GM18520 (cell line): ENCODE data around the gene ABO.
"Not testable (repeated sequence)": the region's sequence is repeated elsewhere in the genome, so short reads cannot be mapped to it uniquely, and the experiment has no call there.

Experiments used
- ATAC-seq: cut with Tn5 transposase; IDR thresholded peaks from one replicate; pipeline ENCODE4 v1.9.1; 2021; ENCODE audit not compliant: unreplicated experiment

Gene ABO

DNA sequence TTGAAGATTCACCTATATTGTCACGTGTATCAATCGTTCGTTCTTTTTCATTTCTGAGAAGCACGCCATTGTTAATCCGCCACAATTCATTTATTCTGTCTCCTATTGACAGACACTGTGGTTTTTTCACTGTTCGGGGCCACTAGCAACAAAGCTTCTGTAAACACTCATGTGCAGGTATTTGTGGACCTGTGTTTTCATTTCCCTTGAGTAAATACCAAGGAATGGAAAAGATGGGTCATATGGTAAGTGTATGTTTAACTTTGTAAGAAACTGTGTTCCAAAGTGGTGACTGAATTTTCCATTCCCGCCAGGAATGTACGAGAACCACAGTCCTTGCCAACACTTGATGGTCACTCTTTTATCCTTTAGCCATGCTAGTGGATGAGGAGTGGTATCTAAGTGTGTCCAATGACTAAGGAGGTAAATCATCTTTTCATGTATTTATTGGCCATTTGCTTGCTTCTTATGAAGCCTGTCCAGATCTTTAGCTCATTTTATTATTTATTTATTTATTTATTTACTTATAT is 10.7 kb downstream of the ABO start:
- ATAC-seq = no peak

DNA sequence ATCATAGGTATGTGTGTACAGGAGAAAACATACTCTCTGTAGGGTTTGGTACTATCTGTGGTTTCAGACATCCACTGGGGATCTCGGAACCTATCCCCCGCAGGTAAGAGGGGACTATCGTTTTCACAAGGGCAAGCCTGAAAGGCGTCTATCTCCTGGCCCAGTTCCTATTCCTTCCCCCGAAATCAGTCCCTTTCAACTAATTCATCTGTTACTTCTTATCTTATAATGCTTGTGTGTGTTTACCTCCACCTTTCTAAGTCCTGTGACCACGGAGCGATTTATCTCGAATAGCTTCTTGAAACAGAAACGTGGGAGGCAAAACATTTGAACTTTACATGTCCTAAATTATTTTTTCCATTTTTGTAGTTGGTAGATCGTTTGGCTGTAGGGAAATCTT is 11.4 kb downstream of the ABO start:
- no peak for ATAC-seq

DNA sequence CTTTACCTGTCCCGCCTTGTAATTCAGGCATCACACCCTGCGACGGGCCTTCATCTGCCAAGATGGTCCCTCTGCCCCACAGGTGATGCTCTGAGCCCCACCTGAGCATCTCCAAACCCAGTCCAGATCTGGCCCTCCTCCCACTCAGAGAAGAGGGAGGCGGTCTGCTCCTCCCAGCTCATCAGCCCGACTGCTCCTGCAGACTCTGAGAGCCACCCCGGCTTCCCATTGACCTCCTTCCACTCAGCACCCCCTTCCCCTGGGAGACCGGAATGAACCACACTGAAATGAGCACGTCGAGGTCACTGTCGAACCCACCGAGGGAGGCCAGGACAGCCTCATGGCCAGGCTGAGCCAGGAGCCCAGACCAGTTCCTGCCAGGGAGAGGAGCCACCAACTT is 12.8 kb downstream of the ABO start:
- no peak for ATAC-seq

DNA sequence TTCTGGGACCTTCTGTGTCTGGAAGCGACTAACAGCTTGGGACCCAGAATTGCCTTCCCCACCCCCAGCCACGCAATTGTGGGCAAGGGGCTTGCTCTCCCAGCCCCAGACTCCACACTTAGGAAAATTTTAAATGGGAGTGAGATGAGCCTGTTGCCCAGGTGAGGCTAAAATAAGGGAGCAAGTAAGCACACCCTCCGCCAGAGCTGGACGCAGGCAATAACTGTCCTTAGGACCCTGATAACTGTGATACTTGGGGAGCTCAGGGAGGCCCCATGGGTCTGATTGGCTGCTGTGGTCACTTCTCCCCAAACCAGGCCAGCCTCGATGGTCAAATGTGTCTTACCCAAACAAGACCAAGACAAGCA is 13.3 kb downstream of the ABO start:
- ATAC-seq = no peak

DNA sequence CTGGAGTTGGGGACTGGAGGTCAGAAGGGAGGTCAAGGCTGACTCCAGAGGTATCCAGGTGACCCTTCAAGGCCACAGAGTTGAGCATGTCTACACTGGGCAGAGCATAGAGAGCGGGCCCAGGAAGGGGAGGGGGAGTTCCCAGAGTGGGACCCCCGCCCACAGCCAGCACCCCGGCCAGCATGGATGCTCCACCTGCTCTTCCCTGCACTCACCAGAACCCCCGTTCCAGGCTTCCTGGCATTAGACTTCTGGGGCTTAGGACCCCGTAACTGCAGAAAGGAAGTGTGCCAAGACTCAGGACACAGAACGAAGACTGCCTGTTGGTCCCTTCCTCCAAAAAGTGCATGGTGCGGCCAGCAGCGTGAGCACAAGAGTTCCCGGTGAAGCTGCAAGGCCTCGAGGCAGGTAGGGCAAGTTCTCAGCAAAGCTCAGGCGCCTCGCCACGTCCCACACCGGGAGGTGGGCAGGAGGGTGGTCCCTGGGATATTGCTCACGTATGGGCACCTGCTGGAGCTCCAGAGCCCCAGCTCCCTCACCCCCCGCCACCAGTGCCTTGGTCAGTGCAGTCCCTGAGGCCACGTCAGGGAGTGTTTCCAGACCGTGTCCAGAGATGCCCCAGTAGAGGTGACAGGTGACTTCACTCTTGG is 13.8 kb downstream of the ABO start:
- ATAC-seq = no peak

DNA sequence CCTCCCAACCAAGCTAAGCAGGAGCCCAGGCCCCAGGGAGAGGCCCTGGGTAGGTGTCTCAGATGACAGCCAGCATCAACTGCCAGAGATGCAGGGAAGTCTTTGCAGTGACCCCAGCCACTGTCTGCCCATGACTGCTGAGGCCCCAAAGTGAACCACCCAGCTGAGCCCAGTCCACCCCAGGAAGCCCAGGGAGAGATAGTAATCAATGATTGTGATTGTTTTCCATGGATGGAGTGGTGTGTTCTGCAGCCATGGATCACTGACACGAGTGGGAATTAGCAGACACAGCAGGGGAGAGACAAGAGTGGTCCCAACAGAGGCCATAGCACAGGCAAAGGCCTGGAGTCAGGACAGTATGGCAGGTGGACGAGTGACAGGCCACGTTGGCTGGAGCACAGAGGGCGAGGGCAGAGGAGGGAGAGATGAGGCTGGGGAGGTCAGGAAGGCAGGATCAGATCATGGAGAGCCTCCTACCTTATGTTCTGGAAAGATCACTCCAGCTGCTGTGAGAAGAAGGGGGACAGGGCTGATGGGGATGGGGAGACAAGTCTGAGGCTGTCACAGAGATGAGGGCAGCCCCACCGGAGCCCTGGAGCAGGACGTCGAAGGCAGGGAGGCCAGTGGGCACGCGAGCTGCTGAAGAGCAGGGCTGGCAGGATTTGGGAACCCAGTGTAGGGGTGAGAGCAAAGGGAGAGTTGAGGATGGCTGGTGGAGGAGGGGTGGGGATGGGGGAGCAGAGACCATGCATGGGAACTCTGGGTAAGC is 14.5 kb downstream of the ABO start:
- ATAC-seq = no peak

DNA sequence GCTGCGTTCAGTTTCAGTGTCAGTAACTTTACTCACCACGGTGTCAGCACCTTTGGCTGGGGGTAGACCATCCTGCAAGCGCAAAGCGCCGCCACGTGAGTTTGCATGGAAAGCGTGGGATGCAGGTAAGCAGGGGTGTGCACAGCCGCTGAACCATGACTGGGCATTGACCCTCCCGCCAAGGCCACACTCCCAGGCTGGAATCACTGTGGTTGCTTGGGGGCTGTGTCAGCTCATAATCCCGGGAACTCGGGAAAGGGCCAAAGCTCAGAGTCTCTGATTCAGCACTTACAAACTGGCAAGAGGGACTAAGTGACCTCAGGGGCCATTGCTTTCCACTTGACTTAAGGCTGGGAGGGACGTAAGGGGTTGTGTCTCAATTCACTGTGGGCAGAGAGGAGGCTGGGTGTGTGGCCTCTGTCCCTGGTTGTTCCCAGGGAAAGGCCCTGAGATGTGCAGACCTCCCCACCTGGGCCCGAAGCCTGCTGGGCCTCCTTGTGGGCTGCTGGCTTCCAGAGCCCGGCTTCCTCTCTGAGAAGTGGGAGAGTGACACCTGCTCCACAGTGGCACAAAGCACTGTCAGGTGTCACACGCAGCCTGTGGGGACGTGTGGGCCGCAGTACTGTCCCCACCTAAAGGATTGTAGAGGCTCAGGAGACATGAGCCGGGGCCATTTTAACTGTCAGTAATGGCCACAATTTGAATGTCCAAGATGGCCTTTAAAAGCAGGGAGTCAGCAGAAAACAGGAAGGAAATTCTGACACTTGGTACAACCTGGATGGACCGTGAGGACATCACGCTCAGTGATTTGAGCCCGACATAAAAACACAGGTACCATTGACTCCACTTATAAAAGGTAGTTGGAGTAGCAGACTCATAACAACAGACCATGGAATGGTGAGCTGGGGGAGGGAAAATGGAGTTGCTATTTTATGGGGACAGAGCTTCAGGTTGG is 16.7 kb downstream of the ABO start:
- ATAC-seq = no peak

DNA sequence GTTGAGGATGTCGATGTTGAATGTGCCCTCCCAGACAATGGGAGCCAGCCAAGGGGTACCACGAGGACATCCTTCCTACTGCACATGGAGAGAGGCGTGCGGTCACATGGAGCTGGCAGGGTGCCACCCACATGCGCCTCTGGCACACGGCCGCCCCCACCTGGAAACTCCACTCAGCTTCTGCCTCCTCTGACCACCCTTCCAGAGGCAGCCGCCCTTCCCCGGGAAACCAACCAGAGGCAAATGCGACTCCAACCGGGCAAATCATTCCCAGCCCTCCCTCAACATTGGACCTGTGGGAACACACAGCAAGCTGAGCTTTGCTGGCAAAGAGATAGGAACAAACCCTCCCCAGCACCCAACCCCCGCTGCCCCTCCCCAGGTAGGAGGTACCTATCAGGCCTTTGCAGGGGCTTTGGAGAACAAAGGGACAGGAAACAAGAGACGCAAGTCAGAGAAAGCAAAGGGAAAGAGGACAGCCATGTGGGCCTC is 17.5 kb downstream of the ABO start:
- no peak for ATAC-seq

DNA sequence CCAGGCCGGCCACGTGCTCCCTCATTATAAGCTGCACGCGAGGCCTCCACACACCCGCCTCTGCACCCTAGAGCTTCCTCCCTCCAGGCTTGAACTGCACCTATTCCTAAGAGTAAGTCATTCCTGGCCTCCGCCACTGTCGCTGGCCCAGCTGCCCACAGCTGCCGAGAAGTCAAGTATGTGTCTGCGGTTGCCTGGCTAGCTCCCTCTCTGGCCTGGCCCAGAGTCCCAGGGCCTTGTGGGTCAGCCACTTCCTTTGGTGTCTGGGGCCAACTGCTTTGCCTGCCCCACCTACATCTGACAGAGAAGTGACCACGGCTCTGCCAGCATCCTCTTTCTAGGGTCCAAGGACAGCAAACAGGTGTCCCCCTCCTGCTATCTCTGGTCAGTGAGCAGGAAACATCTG is 18.3 kb downstream of the ABO start:
- no peak for ATAC-seq

DNA sequence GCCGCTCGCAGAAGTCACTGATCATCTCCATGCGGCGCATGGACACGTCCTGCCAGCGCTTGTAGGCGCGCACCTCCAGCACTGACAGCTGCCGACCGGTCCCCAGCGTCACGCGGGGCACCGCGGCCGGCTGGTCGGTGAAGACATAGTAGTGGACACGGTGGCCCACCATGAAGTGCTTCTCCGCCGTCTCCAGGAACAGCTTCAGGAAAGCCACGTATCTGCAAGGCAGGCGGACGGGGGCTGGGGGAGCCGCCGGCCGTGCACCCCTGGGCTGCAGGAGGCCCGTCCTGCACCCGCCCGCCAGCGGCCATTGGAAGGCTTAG is 18.9 kb downstream of the ABO start:
- no peak for ATAC-seq

DNA sequence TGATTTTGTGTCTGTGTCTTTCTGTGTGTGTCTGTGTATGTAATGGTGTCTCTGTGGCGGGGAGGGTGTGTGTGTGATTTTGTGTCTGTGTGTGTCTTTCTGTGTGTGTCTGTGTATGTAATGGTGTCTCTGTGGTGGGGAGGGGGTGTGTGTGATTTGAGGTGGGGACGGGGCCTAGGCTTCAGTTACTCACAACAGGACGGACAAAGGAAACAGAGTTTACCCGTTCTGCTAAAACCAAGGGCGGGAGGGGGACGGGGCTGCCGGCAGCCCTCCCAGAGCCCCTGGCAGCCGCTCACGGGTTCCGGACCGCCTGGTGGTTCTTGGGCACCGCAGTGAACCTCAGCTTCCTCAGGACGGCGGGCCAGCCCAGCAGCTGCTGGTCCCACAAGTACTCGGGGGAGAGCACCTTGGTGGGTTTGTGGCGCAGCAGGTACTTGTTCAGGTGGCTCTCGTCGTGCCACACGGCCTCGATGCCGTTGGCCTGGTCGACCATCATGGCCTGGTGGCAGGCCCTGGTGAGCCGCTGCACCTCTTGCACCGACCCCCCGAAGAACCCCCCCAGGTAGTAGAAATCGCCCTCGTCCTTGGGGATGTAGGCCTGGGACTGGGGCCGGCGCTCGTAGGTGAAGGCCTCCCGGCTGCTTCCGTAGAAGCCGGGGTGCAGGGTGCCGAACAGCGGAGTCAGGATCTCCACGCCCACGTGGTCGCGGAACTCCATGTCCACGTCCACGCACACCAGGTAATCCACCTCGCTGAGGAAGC is 19.4 kb downstream of the ABO start:
- ATAC-seq = no peak

DNA sequence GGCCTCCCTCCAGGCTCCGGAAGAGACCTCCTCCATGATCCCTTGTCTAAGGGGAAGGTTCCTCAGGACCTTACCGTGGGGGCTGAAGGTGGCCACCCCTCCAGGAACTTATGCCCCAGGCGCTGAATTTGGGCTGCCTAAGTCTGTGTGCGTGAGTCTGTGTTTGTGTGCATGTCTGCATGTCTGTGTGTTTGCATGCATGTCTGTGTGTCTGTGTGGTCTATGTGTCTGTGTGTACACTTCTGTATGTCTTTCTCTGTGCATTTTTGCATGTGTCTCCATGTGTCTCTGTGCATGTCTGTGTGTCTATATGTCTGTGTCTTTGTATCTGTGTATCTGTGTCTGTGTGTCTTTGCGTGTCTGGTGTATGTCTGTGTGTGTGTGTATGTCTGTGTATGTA is 20.5 kb downstream of the ABO start:
- no peak for ATAC-seq

DNA sequence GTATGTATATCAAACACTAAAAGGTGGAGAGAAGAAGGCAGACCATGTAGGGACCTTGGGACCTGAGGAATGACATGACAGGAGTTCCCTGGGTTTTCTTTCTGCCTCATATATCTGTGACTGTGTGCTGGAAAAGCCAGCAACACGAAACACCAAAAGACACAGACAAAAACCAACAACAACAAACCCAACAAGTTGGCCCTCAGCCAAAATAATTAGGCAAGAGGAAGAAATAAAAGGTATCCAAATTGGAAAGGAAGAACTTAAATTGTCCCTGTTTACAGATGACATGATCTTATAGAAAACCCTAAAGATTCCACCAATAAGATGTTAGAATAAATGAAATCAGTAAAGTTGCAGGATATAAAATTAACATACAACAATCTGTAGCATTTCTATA is 21.7 kb downstream of the ABO start:
- ATAC-seq = no peak

DNA sequence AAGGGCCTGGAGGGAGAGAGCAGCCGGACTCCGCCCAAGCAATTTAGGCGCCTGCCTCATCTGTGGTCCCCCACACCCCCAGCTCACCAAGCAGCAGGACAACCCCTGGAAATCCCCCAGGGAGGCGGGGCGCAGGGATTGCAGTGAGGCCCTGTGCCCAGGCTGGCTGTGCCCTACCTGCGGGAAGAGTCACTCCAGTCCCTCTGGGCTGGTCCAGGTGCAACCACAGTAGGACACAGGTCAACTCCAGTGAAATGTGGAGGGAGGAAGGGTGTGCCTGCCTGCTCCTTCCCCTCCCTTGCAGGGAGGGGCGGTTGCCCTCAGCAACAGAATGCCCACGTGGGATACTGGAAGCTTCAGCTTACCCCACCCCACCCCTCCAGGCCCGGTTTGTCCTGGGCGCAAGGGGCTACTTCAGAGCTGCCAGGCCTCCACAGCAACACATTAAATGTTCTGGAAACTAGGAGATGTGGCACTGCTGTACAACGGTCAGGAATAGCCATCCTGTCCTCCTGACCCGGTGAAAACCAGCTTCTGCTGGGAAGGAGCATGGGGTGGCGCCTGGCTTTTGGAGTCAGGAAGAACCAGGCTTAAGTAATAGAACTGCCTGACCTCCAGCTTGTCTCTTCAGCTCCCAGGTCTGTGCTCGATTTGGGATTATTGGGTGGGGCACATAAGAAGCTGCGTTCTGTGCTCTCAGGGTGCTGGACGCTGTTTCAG is 22.5 kb downstream of the ABO start:
- ATAC-seq = no peak

DNA sequence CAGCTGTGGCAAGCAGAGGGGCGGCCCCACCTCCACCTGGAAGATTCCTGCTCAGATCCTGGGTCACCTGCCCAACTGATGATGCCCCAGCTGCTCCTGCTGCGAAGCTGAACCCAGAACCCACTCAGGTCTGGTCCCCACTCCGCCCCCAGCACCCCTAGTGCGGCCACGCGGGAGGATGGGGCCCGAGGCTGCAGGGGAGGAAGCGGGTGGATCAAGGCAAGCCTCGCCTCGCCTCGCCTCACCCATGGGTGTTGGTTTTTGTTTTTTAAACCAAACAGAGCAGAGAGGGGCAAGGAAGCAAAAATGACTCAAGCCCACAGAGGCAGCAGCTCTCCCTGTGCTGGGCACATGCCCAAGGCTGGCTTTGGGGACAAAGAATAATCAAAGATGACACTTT is 23.2 kb downstream of the ABO start:
- ATAC-seq = no peak

DNA sequence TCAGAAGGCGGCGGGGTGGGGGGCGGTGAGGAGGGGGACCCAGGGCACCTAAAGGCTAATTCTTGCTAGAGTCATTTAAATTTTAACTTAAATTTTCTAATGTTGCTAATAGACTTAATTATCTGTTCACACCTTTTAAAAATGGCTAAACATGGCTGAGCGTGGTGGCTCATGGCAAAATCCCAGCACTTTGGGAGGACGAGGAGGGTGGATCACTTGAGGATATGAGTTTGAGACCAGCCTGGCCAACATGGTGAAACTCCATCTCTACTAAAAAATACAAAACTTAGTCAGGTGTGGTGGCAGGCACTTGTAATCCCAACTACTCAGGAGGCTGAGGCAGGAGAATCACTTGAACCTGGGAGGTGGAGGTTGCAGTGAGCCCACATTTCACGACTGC is 23.8 kb downstream of the ABO start:
- ATAC-seq = not testable (repeated sequence)

DNA sequence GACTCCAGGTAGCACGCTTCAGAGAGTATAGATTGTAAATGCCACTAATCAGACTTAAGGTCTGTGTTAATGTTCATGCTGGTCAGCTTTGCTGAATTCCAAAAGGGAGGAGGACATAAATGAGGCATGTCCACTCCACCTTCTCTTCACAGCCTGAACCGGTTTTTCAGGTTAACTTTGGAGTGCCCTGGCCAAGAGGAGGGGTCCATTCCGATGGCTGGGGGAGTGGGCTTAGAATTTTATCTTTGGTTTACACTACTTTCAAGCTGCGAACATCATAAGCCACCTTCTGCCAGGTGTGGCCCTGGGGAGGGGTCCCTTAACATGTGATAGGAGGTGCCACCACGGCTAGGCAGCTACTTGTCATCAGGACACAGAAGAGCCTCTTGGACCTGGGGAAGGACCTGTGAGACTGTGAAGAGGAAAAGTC is 24.2 kb downstream of the ABO start:
- ATAC-seq = no peak

DNA sequence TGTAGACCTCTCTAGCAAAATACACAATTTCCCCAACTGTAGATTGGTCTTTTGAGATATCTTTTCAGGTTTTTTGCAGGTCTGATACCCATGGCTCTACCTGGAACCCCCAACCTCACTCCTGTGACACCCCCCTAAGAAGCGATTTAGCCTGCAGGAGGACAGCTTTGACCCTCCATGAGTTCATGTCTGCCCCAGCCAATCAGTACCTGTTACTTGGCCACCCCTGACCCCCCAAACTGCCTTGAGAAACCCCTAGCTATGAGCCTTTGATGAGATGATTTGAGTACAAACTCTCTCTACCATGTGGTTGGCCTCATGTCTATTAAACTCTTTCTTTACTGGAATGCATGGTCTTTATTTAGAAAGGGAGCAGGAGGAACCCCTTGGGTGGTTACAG is 25.7 kb downstream of the ABO start:
- no peak for ATAC-seq

DNA sequence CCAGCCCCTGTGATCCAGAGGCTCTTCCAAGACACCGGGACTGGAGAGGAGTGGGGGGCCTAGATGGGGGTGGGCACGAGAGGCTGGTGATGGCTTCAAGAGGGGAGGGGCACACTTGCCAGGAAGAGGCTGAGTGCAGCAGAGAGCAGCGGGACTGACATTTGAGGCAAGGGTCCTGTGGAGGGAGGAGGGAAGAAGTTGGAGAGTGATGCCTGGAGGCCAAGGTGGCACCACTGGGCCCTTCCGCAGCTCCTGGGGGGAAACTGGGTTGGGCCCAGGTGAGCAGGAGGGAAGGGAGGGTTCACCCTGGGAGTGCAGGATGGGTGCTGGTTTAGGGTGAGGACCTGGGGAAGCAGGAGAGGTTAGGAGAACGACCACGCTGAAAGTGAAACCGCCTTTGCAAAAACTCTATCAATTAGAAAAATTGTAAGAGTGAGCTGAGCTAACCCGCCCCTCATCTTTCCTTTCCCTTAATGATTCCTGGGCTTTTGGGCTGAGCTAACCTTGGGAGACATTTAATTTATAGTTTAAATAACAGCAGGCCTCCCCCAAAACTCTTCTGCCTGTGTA is 26.2 kb downstream of the ABO start:
- no peak for ATAC-seq

DNA sequence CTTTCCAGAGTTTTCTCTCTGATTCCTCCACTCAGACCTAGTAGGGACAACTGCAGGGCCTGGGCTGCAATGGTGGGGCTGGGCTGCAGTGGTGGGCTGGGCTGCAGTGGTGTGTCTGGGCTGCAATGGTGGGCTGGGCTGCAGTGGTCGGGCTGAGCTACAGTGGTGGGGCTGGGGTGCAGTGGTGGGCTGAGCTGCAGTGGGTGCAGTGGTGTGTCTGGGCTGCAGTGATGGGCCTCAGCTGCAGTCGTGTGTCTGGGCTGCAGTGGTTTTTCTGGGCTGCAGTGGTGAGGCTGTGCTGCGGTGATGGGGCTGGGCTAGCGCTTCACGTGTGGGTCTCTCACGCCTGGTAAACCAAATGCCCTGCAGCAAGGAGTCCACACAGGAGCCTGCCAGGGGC is 27.4 kb downstream of the ABO start:
- ATAC-seq = no peak
